ENCODE data around the gene LPAR4. TPM values are rescaled to one million over a fixed set of nuclear protein-coding genes. Genes with fewer than 3 reads are reported as not detected.

LPAR4 gene
- total and polyA plus RNA-seq, 10 of the 15 experiments (the other 5 are each of a cell fraction or from before 2014, with no cell fraction given), result 0.05 to 0.10 (median 0.06) TPM; not detected in 7

DNA sequence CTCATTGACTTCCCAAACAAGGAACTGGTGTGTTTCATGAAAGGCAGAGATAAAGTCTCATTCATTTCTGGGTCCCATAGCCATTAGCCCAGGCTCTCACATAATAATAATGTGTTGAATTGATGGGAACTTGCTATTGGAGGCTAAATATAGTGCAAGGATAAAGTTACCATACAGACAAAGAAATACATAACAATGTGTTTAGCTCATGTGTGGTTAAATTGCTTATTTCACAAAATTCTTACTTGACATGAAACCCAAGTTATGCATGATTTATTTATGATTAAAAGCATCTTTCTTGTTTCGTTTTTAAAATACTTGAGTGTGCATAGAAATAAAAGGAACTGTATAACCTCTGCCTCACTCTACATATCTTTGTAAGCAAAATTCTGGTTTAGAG is 37.3 kb upstream of the LPAR4 start:
- no peak overlapping the region for H3K27ac ChIP-seq (ENCODE audit: control insufficient read depth, insufficient read depth)
- BruUV-seq (replicated peaks), result no TSS peak
- RAD21 ChIA-PET (ENCODE audit: unreplicated experiment), result interaction anchor here (4.4 kb wide), 1 partner anchor 154 kb away, joined by 25 read pairs; no protein-coding TSS in a partner anchor
- in situ Hi-C loops (cut with MboI), result no loop called here
- H4K20me1 ChIP-seq (ENCODE audit: control insufficient read depth, insufficient read depth), result no peaks in the 10 kb centered on the region
- CTCF ChIA-PET, result interaction anchor here (0.8 to 4.5 kb wide), 3 partner anchors 21 to 371 kb away, joined by 3 to 28 read pairs (median 25); no protein-coding TSS in a partner anchor
- TF ChIP-seq RAD21 (IDR thresholded peaks at IDR 0.05; ENCODE audit: insufficient read depth, low read depth, low read length) (no peak), SMC3 (IDR thresholded peaks at IDR 0.05; ENCODE audit: borderline replicate concordance, low read length) (no peak), MTA3 (IDR thresholded peaks at IDR 0.05; ENCODE audit: borderline replicate concordance, low read length) (no peak), SIN3A (IDR thresholded peaks at IDR 0.05; ENCODE audit: low read depth, low read length) (no peak), PAX5 (IDR thresholded peaks at IDR 0.05; ENCODE audit: borderline replicate concordance, low read depth, low read length) (0 out of 2 replicates have a peak, but pooled peaks have one; percentile 17), IKZF2 (IDR thresholded peaks at IDR 0.05) (no peak), ZNF207 (IDR thresholded peaks at IDR 0.05; ENCODE audit: borderline replicate concordance) (no peak)
- TF ChIP-seq, protein P1, sequence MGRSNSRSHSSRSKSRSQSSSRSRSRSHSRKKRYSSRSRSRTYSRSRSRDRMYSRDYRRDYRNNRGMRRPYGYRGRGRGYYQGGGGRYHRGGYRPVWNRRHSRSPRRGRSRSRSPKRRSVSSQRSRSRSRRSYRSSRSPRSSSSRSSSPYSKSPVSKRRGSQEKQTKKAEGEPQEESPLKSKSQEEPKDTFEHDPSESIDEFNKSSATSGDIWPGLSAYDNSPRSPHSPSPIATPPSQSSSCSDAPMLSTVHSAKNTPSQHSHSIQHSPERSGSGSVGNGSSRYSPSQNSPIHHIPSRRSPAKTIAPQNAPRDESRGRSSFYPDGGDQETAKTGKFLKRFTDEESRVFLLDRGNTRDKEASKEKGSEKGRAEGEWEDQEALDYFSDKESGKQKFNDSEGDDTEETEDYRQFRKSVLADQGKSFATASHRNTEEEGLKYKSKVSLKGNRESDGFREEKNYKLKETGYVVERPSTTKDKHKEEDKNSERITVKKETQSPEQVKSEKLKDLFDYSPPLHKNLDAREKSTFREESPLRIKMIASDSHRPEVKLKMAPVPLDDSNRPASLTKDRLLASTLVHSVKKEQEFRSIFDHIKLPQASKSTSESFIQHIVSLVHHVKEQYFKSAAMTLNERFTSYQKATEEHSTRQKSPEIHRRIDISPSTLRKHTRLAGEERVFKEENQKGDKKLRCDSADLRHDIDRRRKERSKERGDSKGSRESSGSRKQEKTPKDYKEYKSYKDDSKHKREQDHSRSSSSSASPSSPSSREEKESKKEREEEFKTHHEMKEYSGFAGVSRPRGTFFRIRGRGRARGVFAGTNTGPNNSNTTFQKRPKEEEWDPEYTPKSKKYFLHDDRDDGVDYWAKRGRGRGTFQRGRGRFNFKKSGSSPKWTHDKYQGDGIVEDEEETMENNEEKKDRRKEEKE (IDR thresholded peaks at IDR 0.05), result no peak
- TF ChIP-seq, protein P2, sequence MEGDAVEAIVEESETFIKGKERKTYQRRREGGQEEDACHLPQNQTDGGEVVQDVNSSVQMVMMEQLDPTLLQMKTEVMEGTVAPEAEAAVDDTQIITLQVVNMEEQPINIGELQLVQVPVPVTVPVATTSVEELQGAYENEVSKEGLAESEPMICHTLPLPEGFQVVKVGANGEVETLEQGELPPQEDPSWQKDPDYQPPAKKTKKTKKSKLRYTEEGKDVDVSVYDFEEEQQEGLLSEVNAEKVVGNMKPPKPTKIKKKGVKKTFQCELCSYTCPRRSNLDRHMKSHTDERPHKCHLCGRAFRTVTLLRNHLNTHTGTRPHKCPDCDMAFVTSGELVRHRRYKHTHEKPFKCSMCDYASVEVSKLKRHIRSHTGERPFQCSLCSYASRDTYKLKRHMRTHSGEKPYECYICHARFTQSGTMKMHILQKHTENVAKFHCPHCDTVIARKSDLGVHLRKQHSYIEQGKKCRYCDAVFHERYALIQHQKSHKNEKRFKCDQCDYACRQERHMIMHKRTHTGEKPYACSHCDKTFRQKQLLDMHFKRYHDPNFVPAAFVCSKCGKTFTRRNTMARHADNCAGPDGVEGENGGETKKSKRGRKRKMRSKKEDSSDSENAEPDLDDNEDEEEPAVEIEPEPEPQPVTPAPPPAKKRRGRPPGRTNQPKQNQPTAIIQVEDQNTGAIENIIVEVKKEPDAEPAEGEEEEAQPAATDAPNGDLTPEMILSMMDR (IDR thresholded peaks at IDR 0.05 in 2 of 3, conservative IDR thresholded peaks at IDR 0.05 in 1 of 3; ENCODE audit: control insufficient read depth in 2 of 3, extremely low read depth in 1 of 3, insufficient read depth in 1 of 3, low read depth in 3 of 3, low read length in 3 of 3), result no peak
- no peak overlapping the region for H3K9ac ChIP-seq (ENCODE audit: control insufficient read depth, insufficient read depth, low read length)
- 0% methylated on average over 1 of the region's 1 CpG for WGBS (ENCODE audit: insufficient coverage, insufficient replicate concordance, low lambda C conversion rate, missing lambda C conversion rate)
- no peaks in the 10 kb centered on the region for H3K27me3 ChIP-seq (replicated peaks in 1 of 2; ENCODE audit: control insufficient read depth in 2 of 2, insufficient read depth in 2 of 2, low read length in 1 of 2)
- POLR2A ChIA-PET, result no interaction called here
- H3K4me2 ChIP-seq (ENCODE audit: control insufficient read depth, insufficient read depth), result no peak overlapping the region
- no peak overlapping the region for H3K4me3 ChIP-seq
- ATAC-seq (no peak), FAIRE-seq (no peak), DNase-seq (ENCODE audit: low read depth, low spot score) (no peak)
- H3K36me3 ChIP-seq (ENCODE audit: control insufficient read depth in 2 of 2, insufficient read depth in 2 of 2, low read length in 1 of 2), result no peaks in the 10 kb centered on the region
- no peaks in the 10 kb centered on the region for H3K9me3 ChIP-seq (replicated peaks; ENCODE audit: control insufficient read depth, insufficient read depth, low read length)
- SMC1A ChIA-PET (ENCODE audit: uncharacterized antibody, unreplicated experiment), result interaction anchor here (0.6 to 5.3 kb wide), 6 partner anchors 42 to 771 kb away, joined by 3 to 27 read pairs (median 3); no protein-coding TSS in a partner anchor
- H3K4me1 ChIP-seq (ENCODE audit: control insufficient read depth, insufficient read depth, low read length), result no peaks in the 10 kb centered on the region
- no peak overlapping the region for H2AFZ ChIP-seq (ENCODE audit: control insufficient read depth, low read depth, low read length)
- H3K79me2 ChIP-seq (ENCODE audit: control insufficient read depth, insufficient read depth, low read length), result no peaks in the 10 kb centered on the region
- intact Hi-C loops (cut with micrococcal nuclease; ENCODE audit: unreplicated experiment), result no loop called here
